Measurements from ENCODE around the gene NUTM2G. TPM values are rescaled to one million over a fixed set of nuclear protein-coding genes. Genes with fewer than 3 reads are reported as not detected.
"Not testable (repeated sequence)": the region's sequence is repeated elsewhere in the genome, so short reads cannot be mapped to it uniquely, and the experiment has no call there.

NUTM2G gene
- total RNA-seq, 1 donor from 2014 or later: 0.10 TPM

- not testable (repeated sequence) for H3K9me3 Mint-ChIP-seq (ENCODE audit: low read depth); H3K4me1 Mint-ChIP-seq (ENCODE audit: low read depth); DNase-seq (ENCODE audit: low spot score); H3K27me3 Mint-ChIP-seq (ENCODE audit: low read depth); H3K36me3 Mint-ChIP-seq (ENCODE audit: low read depth); H3K4me3 Mint-ChIP-seq (ENCODE audit: unreplicated experiment); H3K27ac Mint-ChIP-seq (ENCODE audit: unreplicated experiment)
These were observed 13.0 kb downstream of the NUTM2G start for GRCh38 chr9:96941628-96942027.

GRCh38 chr9:96942181-96942580 lies 13.5 kb downstream of the NUTM2G start:
- not testable (repeated sequence) for DNase-seq (ENCODE audit: low spot score); H3K36me3 Mint-ChIP-seq (ENCODE audit: low read depth); H3K9me3 Mint-ChIP-seq (ENCODE audit: low read depth); H3K27ac Mint-ChIP-seq (ENCODE audit: unreplicated experiment); H3K4me3 Mint-ChIP-seq (ENCODE audit: unreplicated experiment); H3K27me3 Mint-ChIP-seq (ENCODE audit: low read depth); H3K4me1 Mint-ChIP-seq (ENCODE audit: low read depth)

GRCh38 chr9:96949346-96949745 lies 20.7 kb downstream of the NUTM2G start:
- not testable (repeated sequence) for H3K4me1 Mint-ChIP-seq (ENCODE audit: low read depth); H3K27me3 Mint-ChIP-seq (ENCODE audit: low read depth); H3K27ac Mint-ChIP-seq (ENCODE audit: unreplicated experiment); H3K9me3 Mint-ChIP-seq (ENCODE audit: low read depth); H3K4me3 Mint-ChIP-seq (ENCODE audit: unreplicated experiment); H3K36me3 Mint-ChIP-seq (ENCODE audit: low read depth); DNase-seq (ENCODE audit: low spot score)

GRCh38 chr9:96950539-96950938 lies 21.9 kb downstream of the NUTM2G start:
- H3K27ac Mint-ChIP-seq (ENCODE audit: unreplicated experiment); H3K9me3 Mint-ChIP-seq (ENCODE audit: low read depth); H3K4me1 Mint-ChIP-seq (ENCODE audit: low read depth); H3K4me3 Mint-ChIP-seq (ENCODE audit: unreplicated experiment); DNase-seq (ENCODE audit: low spot score); H3K27me3 Mint-ChIP-seq (ENCODE audit: low read depth); H3K36me3 Mint-ChIP-seq (ENCODE audit: low read depth): not testable (repeated sequence)

GRCh38 chr9:96967591-96967990 lies 38.9 kb downstream of the NUTM2G start:
- not testable (repeated sequence) for H3K27ac Mint-ChIP-seq (ENCODE audit: unreplicated experiment); H3K36me3 Mint-ChIP-seq (ENCODE audit: low read depth); H3K4me3 Mint-ChIP-seq (ENCODE audit: unreplicated experiment); H3K27me3 Mint-ChIP-seq (ENCODE audit: low read depth); DNase-seq (ENCODE audit: low spot score); H3K9me3 Mint-ChIP-seq (ENCODE audit: low read depth); H3K4me1 Mint-ChIP-seq (ENCODE audit: low read depth)

GRCh38 chr9:96972552-96972951 lies 43.9 kb downstream of the NUTM2G start:
- H3K9me3 Mint-ChIP-seq (ENCODE audit: low read depth); H3K36me3 Mint-ChIP-seq (ENCODE audit: low read depth); H3K27ac Mint-ChIP-seq (ENCODE audit: unreplicated experiment); H3K4me1 Mint-ChIP-seq (ENCODE audit: low read depth); DNase-seq (ENCODE audit: low spot score); H3K27me3 Mint-ChIP-seq (ENCODE audit: low read depth); H3K4me3 Mint-ChIP-seq (ENCODE audit: unreplicated experiment): not testable (repeated sequence)

- not testable (repeated sequence) for H3K4me1 Mint-ChIP-seq (ENCODE audit: low read depth); H3K27ac Mint-ChIP-seq (ENCODE audit: unreplicated experiment); DNase-seq (ENCODE audit: low spot score); H3K36me3 Mint-ChIP-seq (ENCODE audit: low read depth); H3K9me3 Mint-ChIP-seq (ENCODE audit: low read depth); H3K27me3 Mint-ChIP-seq (ENCODE audit: low read depth); H3K4me3 Mint-ChIP-seq (ENCODE audit: unreplicated experiment)
These were observed 45.4 kb downstream of the NUTM2G start for GRCh38 chr9:96974037-96974436.

- H3K4me3 Mint-ChIP-seq (ENCODE audit: unreplicated experiment): not testable (repeated sequence)
These were observed 55.0 kb downstream of the NUTM2G start for GRCh38 chr9:96983496-96984122.

GRCh38 chr9:96984139-96984538 lies 55.5 kb downstream of the NUTM2G start:
- H3K4me1 Mint-ChIP-seq (ENCODE audit: low read depth): peaks cover 29% of the 10 kb centered on the region
- H3K27me3 Mint-ChIP-seq (ENCODE audit: low read depth): not testable (repeated sequence)

More at GRCh38 chr9:96983496-96984122, 55.0 kb downstream of the NUTM2G start:
- DNase-seq (ENCODE audit: low spot score); H3K36me3 Mint-ChIP-seq (ENCODE audit: low read depth); H3K27me3 Mint-ChIP-seq (ENCODE audit: low read depth); H3K9me3 Mint-ChIP-seq (ENCODE audit: low read depth): not testable (repeated sequence)
- Mint-ChIP-seq H3K4me1 (ENCODE audit: low read depth) (peaks cover 29% of the 10 kb centered on the region), H3K27ac (ENCODE audit: unreplicated experiment) (peak overlapping the region; percentile 61)

GRCh38 chr9:96984887-96985286 lies 56.2 kb downstream of the NUTM2G start:
- Mint-ChIP-seq H3K27ac (ENCODE audit: unreplicated experiment) (peak overlapping the region; percentile 8), H3K4me1 (ENCODE audit: low read depth) (peaks cover 30% of the 10 kb centered on the region)
- DNase-seq (ENCODE audit: low spot score); H3K27me3 Mint-ChIP-seq (ENCODE audit: low read depth); H3K4me3 Mint-ChIP-seq (ENCODE audit: unreplicated experiment); H3K36me3 Mint-ChIP-seq (ENCODE audit: low read depth); H3K9me3 Mint-ChIP-seq (ENCODE audit: low read depth): not testable (repeated sequence)

More at GRCh38 chr9:96984139-96984538, 55.5 kb downstream of the NUTM2G start:
- H3K27ac Mint-ChIP-seq (ENCODE audit: unreplicated experiment): peak overlapping the region; percentile 61
- not testable (repeated sequence) for H3K9me3 Mint-ChIP-seq (ENCODE audit: low read depth); DNase-seq (ENCODE audit: low spot score); H3K4me3 Mint-ChIP-seq (ENCODE audit: unreplicated experiment); H3K36me3 Mint-ChIP-seq (ENCODE audit: low read depth)

Other genes starting within 250 kb of the NUTM2G start
- 7.9 to 12.3 TPM (median 8.8 TPM) in 3 replicates for gene ZNF510, start 150.8 kb upstream of the NUTM2G start, total RNA-seq
- 3.1 to 5.2 TPM (median 3.2 TPM) in 3 replicates for gene ZNF782, start 74.3 kb upstream of the NUTM2G start, total RNA-seq
- gene CTSV, start 110.3 kb downstream of the NUTM2G start, total RNA-seq: 0.34 to 0.90 TPM (median 0.85 TPM) in 3 replicates